NCI-H510A treated with DMSO at 0.1 percent for 48 hours (cell line): Measurements from ENCODE around the gene SHOC2.
"Not testable (repeated sequence)": the region's sequence is repeated elsewhere in the genome, so short reads cannot be mapped to it uniquely, and the experiment has no call there.

Source experiments
- DNase-seq: peaks from one replicate; lab custom pipeline; 2025; lab: John Stamatoyannopoulos, UW

Gene SHOC2

DNA sequence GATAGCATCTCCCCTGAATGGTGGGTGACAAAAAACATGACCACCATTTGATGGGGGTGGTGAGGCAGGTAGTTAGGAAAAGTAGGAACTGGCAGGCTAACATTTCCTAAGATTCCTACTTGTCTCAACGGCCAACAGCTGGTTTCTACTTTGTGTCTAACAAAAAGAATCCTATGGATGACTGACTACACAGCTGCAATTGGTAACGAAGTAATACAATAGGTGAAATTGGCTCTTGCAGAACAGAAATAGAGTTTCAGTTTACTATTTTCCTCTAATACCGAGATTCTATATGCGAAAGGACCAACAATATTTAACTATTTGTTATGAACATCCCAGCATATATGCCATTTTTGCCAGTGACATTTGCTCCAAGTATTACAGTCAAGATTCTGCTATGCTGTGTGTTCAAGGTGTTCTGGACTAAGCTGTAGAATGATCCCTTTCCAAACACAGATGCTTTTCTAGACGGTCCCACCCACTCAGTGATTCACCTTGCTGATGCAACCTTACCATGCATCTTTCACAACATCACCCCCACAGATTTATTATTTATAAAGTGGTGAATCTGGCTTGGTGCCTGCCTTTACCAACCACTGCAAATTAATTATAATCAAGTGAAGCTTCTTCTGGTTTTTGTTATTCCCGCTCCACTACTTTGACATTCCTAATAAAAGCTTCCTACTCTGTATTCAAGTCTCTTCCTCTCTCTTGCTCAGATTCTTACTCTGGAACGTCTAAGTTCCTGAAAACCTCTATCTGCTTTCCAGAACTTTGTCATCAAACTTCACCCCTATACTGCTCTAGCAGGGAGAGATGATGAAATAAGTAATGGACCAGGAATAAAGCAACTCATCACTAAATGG is 17.2 kb upstream of the SHOC2 start:
- no peak for DNase-seq

DNA sequence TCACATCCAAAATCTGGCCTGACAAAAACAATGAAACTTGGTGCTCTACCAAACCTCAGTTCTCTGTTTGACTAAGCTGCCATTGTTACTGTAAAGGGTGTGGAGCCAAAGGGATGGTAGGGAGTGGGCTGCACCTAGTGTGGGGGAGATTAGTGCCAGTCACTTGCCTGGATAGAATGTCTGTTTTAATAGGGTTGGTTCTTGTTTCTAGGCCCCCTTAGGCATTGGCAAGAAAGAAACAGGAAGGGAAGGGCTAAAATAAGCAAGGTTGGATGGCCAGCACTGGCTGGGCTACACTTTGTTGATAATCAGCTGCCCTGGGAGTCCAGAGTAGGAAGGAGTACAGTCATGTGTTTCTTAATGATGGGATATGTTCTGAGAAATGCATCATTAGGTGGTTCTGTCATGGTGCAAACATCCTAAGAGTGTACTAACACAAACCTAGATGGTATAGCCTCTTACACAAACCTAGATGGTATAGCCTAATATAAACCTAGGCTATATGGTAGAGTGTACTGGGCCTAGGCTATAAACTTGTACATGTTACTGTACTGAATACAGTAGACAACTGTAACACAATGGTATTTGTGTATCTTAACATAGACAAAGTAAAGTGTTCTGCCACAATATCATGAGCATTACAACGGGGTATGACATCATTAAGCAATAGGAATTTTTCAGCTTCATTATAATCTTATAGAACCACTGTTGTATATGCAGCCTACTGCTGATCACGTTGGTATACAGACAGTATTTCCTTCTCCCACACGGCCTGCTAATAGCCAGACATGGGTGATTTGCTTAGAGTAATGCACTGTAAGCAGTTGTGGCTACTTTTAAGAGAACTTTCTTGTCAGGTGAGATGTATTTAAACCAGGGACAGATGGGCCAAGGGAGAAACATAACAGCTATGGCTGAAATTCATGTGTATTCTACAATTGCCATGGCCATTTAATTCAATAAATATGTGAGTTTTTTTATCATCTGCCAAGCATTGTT is 15.8 kb upstream of the SHOC2 start:
- no peak for DNase-seq

DNA sequence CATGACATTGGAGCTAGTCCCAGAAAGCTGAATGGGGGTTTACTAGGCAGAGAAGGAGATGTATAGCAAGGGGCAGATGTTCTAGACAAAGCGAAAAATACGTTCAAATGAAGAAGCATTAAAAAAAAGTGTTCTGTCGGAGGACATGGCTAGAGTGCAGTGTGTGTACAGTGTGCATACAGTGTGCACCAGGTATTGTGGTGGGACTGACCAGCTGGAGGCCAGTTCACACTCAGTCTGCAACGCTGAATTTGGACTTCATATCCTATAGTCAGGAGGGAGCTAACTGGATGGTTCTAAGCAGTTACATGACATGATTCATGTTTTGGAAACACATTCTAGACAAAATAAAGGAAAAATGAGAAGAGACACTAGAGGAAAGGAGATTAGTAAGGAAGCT is 9.3 kb upstream of the SHOC2 start:
- DNase-seq = no peak

DNA sequence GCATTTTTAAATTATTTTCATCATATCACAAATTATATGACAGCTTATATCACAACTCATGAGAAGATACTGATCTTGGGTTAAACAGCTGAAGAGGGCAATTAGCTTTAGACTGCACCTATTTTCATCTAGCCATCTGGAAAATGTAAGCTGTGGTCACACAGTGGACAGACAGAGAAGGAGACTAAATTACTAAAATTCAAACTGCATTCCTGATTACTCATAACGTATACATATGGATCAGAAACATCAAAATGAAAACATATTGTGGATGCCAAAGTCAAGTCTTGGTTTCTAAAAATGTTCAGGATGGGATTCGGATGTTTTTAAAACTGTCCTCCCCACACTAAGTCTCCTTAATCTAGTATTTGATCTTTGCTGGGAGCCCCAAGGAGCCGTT is 7.0 kb upstream of the SHOC2 start:
- DNase-seq = no peak

DNA sequence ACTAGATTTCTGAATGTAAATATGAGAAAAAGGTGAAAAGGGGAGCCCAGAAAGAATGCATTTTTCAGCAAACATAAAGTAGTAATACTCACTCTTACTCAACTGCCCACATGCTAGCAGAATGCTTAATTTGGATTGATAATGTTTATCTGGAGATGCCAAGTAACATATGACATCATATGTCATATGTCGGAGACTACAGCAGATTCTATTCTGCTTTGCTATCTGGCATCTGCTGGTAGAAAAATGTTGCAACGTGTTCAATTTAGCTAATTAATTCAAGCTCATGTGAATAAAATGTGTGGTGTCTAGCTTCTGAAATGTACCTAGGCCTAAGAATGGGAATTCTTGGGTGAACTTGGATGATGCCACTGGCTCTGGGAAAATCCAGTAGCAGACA is 5.0 kb upstream of the SHOC2 start:
- DNase-seq = no peak

DNA sequence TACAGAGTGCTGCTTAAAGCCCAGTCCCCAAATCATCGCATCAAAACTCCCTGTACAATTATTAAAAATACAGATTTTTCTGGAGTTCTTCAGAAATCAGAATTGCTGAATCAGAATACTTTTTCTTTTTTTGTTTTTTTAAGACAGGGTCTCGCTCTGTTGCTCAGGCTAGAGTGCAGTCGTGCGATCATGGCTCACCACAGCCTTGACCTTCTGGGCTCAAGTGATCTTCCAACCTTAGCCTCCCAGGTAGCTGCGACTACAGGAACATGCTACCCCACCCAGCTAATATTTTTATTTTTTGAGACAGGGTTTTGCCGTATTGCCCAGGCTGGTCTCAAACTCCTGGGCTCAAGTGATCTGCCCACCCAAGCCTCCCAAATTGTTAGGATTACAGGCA is 4.4 kb upstream of the SHOC2 start:
- DNase-seq = no peak

DNA sequence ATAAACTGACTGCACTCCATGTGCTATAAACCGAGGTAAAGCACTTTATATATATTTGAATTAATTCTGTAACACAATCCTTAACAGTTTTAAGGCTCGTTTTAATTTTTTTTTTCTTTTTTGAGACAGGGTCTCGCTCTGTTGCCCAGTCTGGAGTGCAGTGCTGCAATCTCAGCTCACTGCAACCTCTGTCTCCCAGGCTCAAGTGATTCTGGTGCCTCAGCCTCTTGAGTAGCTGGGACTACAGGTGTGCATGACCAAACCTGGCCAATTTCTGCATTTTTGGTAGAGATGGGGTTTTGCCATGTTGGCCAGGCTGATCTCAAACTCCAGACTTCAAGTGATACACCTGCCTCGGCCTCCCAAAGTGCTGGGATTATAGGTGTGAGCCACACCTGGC is 3.8 kb upstream of the SHOC2 start:
- DNase-seq = not testable (repeated sequence)

DNA sequence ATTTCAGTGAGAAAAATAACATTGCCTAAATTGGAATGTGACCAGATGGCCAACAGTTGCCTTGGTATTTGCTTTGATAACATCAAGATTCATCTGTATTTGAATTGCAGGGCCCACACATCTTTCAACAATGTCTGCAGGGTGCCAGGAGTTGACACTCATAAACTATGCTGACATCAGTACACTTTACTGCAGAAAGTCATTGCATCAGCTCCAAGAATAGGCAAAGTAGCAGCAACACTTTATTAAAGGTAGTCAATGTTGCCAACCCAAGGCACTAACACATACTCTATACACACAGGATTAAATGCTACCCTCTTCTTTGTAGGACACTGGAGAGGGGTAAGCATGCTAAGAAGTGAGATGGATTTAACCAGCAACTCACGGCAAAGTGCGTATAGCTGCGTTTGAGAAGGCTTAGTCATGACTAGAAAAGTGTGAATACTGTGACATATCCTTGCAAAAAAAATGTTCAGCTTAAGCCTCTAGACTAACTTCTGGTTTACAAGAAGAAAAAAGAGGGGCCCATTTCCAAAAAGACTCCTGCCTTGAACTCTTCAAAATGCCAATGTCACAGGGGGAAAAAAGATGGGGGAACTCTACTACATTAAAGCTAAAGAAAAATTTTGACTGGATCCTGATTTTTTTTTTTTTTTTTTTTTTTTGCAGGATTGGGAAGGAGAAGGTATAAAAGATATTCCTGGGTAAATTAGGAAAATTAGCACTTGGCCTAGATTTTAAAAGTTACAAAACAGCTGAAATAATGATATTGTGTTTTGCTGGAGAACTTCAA is 2.7 kb upstream of the SHOC2 start:
- DNase-seq = no peak

DNA sequence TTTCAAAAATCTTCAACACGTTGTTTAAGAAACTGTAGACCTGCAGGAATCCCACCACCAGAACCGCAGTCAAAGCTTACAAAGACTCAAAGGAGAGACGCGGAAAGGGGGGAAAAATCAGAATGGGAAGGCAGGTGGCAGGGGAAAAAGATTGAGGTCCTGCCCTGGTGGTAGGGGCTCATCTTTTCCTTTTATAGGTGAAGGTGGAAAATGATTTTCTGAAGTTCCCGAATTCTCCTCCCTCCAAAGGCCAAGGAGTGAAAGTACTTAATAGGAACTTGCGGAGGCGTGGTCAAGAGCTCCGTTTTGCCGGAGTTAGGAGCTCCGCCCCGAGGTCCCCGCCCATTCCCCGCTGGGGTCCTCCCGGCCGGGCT is 1.1 kb upstream of the SHOC2 start:
- DNase-seq = peak; percentile 96

DNA sequence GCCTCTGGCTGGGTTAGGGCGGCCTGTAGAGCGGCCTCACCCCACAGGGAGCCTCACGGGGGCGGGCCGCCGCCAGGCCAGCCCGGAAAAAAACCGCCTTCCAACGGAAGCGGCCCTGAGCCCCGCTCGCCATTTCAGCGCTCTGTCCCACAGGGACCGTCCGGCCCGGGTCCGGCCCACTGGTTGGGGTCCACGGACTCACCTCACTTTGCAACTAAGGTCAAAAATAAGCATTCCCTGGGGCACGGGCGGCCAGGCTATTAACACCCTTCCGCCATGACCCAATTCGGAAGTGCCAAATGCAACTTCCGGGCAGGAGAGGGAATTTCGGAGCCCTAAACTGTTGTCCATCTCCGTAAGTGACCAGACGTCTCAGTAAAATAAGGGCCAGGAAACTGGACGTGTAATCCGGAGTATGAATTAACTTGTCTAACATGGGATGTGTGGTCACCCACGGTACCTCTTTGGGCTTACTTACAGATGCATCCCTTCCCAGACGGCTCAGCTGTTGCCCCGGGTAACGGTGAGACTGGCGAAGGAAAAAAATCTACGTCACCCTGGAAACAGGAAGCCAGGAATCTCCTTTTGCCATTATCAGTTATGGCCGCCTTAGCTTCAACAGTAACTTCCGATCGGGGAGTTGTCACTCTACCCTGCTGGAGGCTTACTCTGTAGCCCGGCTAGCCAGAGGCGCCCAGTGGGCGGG is 608 bp upstream of the SHOC2 start, which contains the start of gene BBIP1:
Gene BBIP1 (minus strand): TSS at position 538 of the 706 bp plus-strand sequence. CDS start 1,023 bp downstream, outside the sequence.
- peak; percentile 99 for DNase-seq

DNA sequence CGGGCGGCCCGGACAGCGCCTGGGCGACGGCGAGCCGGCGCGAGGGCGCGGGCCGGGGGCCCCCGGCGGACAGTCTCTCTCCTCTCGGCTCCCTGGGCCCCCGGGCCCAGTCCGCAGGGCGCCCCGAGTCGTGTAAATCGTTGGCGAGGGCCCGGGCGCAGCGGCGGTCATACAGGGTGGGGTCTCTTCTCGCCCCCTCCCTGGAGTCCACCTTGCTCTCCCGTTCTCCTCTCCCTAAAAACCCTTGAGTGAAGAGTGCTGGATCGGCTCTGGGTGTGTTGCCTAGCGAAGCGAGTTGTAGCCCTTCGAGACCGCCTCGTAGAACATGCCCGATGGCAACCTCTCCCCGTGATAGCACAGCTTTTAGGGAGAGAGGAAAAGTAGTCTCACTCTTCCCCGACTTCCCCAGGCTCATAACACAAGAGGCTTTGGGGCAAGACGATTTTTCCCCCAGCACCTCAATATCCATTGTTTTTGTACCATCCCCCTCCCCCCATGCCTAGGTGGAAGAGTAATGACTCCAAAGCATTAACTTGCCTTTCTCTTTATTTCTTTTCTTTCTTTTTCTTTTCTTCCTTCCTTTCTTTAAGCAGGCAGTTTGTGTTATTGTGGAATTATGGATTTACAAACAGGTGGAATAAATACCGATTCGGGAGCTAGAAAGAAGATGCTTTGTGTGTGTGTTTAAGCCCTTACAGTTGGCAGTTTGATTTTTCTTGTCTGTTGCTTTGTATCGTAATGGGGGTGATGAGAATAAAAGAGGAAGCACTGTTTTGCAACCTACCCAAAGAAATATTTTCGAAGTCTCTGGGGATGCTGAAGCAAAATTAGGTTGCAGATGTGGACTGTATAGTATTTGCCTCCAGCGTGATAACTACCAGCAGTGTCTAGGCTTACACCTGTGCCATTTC is 822 bp downstream of the SHOC2 start:
- peak; percentile 53 for DNase-seq

DNA sequence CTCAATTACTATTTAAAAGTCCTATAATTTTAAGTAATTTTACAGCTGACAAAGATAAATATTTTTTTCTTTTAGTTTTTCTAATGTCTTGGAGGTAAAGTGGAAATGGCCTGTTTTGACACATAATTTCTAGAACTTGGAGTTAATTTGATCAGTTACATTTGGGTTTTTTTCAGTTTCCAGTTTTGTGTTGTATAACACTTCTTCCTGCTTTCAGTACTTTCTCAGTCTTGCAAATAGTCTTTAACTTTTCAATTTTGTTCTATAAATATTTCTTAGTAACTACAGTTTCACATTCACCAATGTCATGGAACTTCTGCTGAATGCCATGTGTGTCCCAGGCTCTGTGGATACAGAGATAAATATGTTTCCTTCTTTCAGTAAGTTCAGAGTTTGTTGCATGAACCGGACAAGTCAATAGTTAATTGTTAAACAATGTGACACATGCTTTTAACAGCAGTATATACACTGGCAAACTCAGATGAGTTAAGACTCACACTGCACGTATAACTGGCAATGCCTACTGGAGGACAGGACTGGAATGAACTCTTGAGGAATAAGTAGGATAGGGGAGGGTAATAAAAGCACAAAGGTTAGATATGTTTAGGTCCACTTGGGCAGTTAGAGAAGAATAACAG is 4.6 kb downstream of the SHOC2 start:
- DNase-seq = no peak

DNA sequence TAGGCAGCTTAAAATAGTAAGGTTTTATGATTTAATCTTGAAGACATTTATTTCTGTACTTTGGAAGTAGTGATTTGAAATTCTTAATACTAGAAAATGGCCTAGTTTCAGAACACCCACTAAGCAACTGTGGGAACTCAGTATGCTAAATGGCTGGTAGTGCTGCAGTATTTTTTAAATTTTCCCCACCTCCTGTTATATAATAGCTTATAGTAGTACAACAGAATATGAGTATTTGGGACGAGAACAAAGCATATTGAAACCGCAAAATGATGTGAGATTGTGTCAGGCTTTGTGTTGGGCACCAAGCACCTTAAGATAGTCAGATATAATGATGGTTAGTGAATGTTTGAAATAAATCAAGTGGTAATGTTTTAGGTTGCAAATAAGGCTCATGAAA is 8.1 kb downstream of the SHOC2 start:
- DNase-seq = no peak

DNA sequence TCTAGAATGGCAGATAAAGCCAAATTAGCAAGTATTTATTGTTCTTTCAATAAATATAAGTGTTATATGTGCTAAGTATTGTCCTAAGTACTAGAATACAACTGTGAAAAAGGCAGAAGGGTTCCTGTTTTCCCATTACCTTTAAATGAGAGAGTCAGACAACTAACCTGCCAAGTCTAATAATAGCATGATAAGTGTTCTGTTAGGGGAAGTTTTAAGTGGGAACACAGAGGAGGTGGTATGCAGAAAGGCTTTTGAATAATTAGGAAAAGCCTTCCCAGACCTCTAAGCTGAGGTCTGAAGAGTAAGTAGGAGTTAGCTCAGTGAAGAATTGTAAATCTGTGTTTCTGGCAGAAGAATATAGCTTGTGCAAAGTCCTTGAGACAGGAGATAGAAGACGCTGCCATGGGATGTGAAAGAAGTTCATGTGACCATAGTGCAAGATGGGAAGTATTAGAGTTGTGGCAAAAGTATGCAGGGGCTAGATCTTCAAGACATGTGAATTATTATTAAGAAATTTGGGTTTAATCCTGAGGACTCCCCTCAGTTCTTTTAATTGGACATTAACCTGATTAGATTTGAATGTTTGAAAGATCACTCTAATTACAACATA is 12.5 kb downstream of the SHOC2 start:
- no peak for DNase-seq

DNA sequence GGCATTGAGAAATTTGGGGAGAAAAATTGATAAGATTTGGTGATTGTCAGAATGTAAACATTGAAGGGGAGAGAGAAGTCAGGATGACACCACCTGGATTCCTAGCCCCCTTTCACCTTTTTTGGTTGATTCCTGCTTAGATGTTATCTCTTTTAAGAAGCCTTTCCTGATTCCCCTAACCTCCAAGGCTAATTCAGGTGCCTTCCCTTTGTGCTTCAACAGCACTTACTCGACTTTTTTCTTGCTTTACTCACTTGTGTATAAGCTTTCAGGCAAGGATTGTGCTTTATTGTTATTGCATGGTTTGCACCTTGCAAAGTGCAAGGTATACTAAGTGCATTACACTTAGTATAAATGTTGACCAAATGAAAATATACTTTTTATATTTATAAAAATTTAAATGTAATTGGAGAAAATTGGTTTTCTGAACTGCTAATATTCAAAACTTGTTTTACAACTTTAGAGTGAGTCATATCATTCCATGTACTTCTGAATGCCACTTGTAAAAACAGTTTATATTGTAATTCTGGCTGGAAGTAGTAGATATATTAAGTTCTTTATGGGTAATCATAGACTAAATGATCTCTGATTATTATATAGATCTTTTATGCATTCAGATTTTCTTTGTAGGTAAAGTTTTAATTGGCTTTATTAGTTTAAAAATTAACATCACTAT is 13.2 kb downstream of the SHOC2 start:
- DNase-seq = no peak

DNA sequence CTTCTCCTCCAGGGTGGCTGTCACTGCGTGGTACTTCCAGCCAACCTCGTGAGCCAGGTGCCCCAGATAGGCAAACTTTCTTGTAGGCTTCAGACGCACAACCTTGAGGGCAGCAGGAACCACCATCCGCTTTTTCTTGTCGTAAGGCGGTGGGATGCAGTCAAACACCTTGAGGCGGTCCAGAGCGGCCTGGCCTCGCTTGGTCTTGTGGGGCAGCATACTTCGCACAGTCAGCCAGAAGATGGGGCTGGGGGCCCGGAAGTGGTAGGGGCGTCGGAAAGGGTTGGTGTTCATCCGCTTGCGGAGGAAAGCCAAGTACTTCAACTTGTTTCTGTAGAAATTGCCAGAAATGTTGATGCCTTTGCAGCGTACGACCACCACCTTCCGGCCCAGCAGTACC is 17.4 kb downstream of the SHOC2 start:
- no peak for DNase-seq

DNA sequence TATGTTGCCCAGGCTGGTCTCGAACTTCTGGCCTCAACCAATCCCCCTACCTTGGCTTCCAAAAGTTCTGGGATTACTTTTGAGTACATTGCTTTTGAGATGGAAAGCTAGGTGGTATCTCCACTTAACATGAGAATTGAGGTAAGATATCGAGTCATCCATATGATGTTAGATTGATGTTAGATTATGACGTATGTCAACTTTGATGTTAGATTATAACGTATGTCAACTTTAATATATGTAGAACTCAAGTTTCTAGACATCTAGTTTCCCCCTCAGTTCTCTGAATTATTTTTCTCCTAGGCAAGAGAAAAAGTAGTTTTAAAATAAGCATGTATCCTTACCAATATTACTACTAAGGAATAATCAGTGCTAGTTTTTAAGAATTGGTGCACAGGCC is 20.0 kb downstream of the SHOC2 start:
- no peak for DNase-seq

DNA sequence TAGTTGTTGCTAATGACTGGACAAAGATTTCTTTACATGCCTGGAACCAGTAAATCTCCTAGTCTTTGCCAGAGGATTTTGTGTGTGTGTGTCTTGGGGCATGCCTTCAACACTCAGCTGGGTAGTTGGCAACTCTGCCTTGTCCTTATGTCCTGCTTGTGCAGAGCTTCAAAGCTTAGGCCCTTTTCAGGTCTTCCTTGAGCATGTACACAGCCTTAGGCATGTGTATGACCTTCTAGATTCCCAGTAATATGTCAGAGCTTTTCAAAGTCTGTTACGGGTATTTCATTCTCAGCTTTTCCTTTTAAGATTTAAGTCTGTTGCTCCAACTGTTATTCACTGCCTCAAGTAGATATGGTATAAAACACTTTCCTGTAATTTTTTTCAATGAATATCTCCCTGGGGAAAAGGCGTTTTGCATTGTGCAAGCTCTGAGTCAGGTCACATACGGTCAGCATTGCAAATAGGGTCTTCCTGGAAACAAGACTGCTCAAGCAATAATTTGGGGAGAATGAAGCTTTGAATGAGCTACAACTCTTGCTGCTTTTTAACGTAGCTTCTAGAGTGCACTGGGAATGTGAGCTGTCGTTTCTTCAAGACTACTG is 25.5 kb downstream of the SHOC2 start:
- no peak for DNase-seq
